IMR-90 (cell line): ENCODE results near the gene ZNF451.

Source experiments
- BHLHE40 ChIP-seq: fragments of 150-350 bp; IDR thresholded peaks from 2 replicates; pipeline ENCODE4 v1.6.1; 2016; ENCODE audit warnings: mild to moderate bottlenecking, low read depth, low read length
- CEBPB ChIP-seq: IDR thresholded peaks from 2 replicates; pipeline ENCODE4 v1.6.1; 2012; ENCODE audit warnings: low read depth, low read length, improper control_type of control experiment
- CTCF ChIP-seq: conservative IDR thresholded peaks from 2 replicates; pipeline ENCODE4 v1.5.1; 2012; ENCODE audit warnings: mild to moderate bottlenecking, low read depth, low read length, improper control_type of control experiment
- FOS ChIP-seq: fragments of 150-350 bp; IDR thresholded peaks from 2 replicates; pipeline ENCODE4 v1.6.1; 2016; ENCODE audit warnings: low read depth, low read length
- MAZ ChIP-seq: IDR thresholded peaks from 2 replicates; pipeline ENCODE4 v1.6.1; 2012; ENCODE audit warnings: low read depth, mild to moderate bottlenecking, low read length, improper control_type of control experiment, moderate library complexity, borderline replicate concordance
- MXI1 ChIP-seq: IDR thresholded peaks from 2 replicates; pipeline ENCODE4 v1.6.1; 2012; ENCODE audit warnings: low read depth, mild to moderate bottlenecking, low read length, moderate library complexity, borderline replicate concordance
- POLR2A ChIP-seq: IDR thresholded peaks from 2 replicates; pipeline ENCODE4 v1.6.1; 2012; ENCODE audit warnings: mild to moderate bottlenecking, low read depth, low read length
- RFX5 ChIP-seq: IDR thresholded peaks from 2 replicates; pipeline ENCODE4 v1.8.0; 2012; ENCODE audit warnings: low read depth, mild to moderate bottlenecking, low read length, moderate library complexity
- TF ChIP-seq, protein P1 (sequence below): fragments of 150-350 bp; IDR thresholded peaks from 2 replicates; pipeline ENCODE4 v1.6.1; 2016; ENCODE audit warnings: low read depth, mild to moderate bottlenecking, low read length, moderate library complexity, borderline replicate concordance

DNA sequence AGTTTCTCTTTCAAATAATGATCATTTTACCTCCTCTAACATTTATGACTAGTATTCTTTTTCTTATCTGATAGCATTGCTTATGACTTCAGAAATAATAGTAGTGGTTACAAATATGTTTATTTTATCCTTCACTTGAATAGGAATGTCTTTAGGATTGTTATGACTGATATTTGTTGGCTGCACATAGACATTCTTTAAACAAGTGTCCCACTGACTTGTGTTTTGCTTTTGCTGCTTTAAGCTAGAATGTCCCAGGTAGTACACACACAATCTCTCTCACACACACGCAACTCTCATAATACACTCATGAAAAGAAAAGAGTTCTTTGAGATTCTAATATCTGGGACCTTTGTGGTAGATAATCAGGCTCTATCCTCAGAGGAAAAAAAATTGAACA, 21.9 kb upstream of the ZNF451 start:
- TF ChIP-seq CTCF (no peak), POLR2A (no peak), BHLHE40 (no peak), MAZ (no peak), MXI1 (no peak), RFX5 (no peak), CEBPB (no peak), FOS (no peak)
- TF ChIP-seq, protein P1, sequence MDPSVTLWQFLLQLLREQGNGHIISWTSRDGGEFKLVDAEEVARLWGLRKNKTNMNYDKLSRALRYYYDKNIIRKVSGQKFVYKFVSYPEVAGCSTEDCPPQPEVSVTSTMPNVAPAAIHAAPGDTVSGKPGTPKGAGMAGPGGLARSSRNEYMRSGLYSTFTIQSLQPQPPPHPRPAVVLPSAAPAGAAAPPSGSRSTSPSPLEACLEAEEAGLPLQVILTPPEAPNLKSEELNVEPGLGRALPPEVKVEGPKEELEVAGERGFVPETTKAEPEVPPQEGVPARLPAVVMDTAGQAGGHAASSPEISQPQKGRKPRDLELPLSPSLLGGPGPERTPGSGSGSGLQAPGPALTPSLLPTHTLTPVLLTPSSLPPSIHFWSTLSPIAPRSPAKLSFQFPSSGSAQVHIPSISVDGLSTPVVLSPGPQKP, result no peak
